ENCODE measurements around the gene ROR1. TPM values are rescaled to one million over a fixed set of nuclear protein-coding genes. Genes with fewer than 3 reads are reported as not detected.

Gene ROR1
- total RNA-seq, 1 experiment from 2014 or later, result 56.3 TPM

GRCh38 chr1:64107632-64108031 lies 333.8 kb downstream of the ROR1 start (continued):
- TF ChIP-seq PRDM15 (CRISPR knock-in tag; IDR thresholded peaks at IDR 0.05) (no peak), USF2 (CRISPR knock-in tag; IDR thresholded peaks at IDR 0.05) (no peak)

GRCh38 chr1:64110924-64111777 lies 337.3 kb downstream of the ROR1 start:
- H3K4me3 Mint-ChIP-seq, result no peak overlapping the region
- ChIA-PET CTCF (interaction anchor here (0.6 to 2.5 kb wide), 5 partner anchors 25 to 437 kb away, joined by 3 to 15 read pairs (median 3); no protein-coding TSS in a partner anchor), POLR2A (no interaction called here)
- TF ChIP-seq GTF2I (CRISPR knock-in tag; conservative IDR thresholded peaks at IDR 0.05), result no peak
- TF ChIP-seq E2F4 (CRISPR knock-in tag; IDR thresholded peaks at IDR 0.05; ENCODE audit: borderline replicate concordance, low read depth), result no peak
- TF ChIP-seq PRDM15 (CRISPR knock-in tag; IDR thresholded peaks at IDR 0.05), result no peak
- TF ChIP-seq ZNF532 (CRISPR knock-in tag; IDR thresholded peaks at IDR 0.05; ENCODE audit: borderline replicate concordance), result no peak
- no peak for TF ChIP-seq EMX1 (CRISPR knock-in tag; IDR thresholded peaks at IDR 0.05)
- TF ChIP-seq STAT6 (CRISPR knock-in tag; conservative IDR thresholded peaks at IDR 0.05; ENCODE audit: low read depth), result no peak
- TF ChIP-seq ZNF232 (CRISPR knock-in tag; IDR thresholded peaks at IDR 0.05), result no peak
- TF ChIP-seq TP53 (CRISPR knock-in tag; IDR thresholded peaks at IDR 0.05), result no peak
- H3K27ac Mint-ChIP-seq, result no peak overlapping the region
- H3K27me3 Mint-ChIP-seq (ENCODE audit: low read depth), result no peaks in the 10 kb centered on the region; the same call in 1 of the 2 replicates
- ATAC-seq (no peak), DNase-seq (ENCODE audit: low spot score) (no peak)
- peaks cover 41% of the 10 kb centered on the region for H3K4me1 Mint-ChIP-seq
- no peaks in the 10 kb centered on the region for H3K36me3 Mint-ChIP-seq
- no peaks in the 10 kb centered on the region for H3K9me3 Mint-ChIP-seq
